ENCODE measurements around the gene ZNF205. TPM values are rescaled to one million over a fixed set of nuclear protein-coding genes. Genes with fewer than 3 reads are reported as not detected.

The ZNF205 gene
- total RNA-seq, 4 donors from 2014 or later, result 9.7 to 13.9 (median 11.9) TPM

DNA sequence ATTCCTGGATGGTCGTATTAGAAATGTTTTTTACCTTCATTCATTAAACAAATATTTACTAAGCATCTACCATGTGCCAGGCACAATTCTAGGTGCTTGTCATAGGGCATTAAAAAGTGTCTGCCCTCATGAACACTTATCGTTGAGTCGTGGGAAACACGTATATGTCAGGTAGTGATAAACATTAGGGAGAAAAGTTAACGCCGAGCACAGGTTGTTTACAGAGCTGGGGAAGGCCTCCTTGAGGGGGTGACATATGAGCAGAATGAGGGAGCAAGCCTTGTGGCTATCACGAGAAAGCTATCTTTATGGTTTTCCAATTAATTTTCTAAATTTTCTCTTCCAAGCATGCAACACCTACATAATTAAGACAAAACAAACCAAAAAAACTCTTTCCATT lies 21.5 kb downstream of the ZNF205 start:
- Histone ChIP-seq H3K4me3 (peak overlapping the region; percentile 80 to 97 (median 87)), H3K4me1 (peaks cover 18 to 50% (median 25%) of the 10 kb centered on the region in 3 donors), H3K27me3 (no peaks in the 10 kb centered on the region), H3K36me3 (peaks cover 0 to 35% (median 6%) of the 10 kb centered on the region in 3 donors), H3K27ac (peak overlapping the region; percentile 93 to 98 (median 94)), H3K9me3 (no peaks in the 10 kb centered on the region)
- DNase-seq, result no peak
- intact Hi-C loops (cut with DNase I), result no loop called here
- TF ChIP-seq CTCF (IDR thresholded peaks at IDR 0.05), result no peak
- no peak for TF ChIP-seq POLR2A (IDR thresholded peaks at IDR 0.05)
- 6 to 7% methylated on average over 7 of the region's 7 CpGs for WGBS, 2 donors

GRCh38 chr16:3134338-3135125 lies 22.1 kb downstream of the ZNF205 start, which contains the start of gene ZNF213:
TSS of gene ZNF213 (plus strand) at chr16:3135029. CDS start at chr16:3137281, 2,252 bp downstream.
- Histone ChIP-seq H3K9me3 (no peaks in the 10 kb centered on the region), H3K27me3 (no peaks in the 10 kb centered on the region), H3K36me3 (peaks cover 0 to 42% (median 6%) of the 10 kb centered on the region in 3 donors), H3K27ac (peak within 1 kb of the TSS; percentile 93 to 98 (median 94)), H3K4me1 (peaks cover 11 to 44% (median 20%) of the 10 kb centered on the region in 3 donors), H3K4me3 (peak within 1 kb of the TSS; percentile 80 to 97 (median 87))
- intact Hi-C loops (cut with DNase I), result no loop called here
- peak; percentile 86 for DNase-seq
- TF ChIP-seq CTCF (IDR thresholded peaks at IDR 0.05), result peak in 1 of 6 experiments; percentile 31
- peak in 3 of 4 donors; percentile 58 to 92 (median 79) for TF ChIP-seq POLR2A (IDR thresholded peaks at IDR 0.05)
- 0% methylated on average over 14 to 18 of the region's 63 CpGs for WGBS, 2 donors

- Histone ChIP-seq H3K4me1 (peaks cover 8 to 38% (median 17%) of the 10 kb centered on the region in 3 donors), H3K36me3 (peaks cover 0 to 49% (median 6%) of the 10 kb centered on the region in 3 donors), H3K9me3 (no peaks in the 10 kb centered on the region), H3K27me3 (no peaks in the 10 kb centered on the region), H3K27ac (peak overlapping the region; percentile 93 to 98 (median 94)), H3K4me3 (peak overlapping the region; percentile 80 to 97 (median 87))
- 1% methylated on average over 7 to 9 of the region's 43 CpGs for WGBS, 2 donors
- no peak for DNase-seq
- intact Hi-C loops (cut with DNase I), result no loop called here
- TF ChIP-seq CTCF (IDR thresholded peaks at IDR 0.05), result no peak
- TF ChIP-seq POLR2A (IDR thresholded peaks at IDR 0.05), result no peak
These were observed 22.8 kb downstream of the ZNF205 start for GRCh38 chr16:3135126-3135715.

DNA sequence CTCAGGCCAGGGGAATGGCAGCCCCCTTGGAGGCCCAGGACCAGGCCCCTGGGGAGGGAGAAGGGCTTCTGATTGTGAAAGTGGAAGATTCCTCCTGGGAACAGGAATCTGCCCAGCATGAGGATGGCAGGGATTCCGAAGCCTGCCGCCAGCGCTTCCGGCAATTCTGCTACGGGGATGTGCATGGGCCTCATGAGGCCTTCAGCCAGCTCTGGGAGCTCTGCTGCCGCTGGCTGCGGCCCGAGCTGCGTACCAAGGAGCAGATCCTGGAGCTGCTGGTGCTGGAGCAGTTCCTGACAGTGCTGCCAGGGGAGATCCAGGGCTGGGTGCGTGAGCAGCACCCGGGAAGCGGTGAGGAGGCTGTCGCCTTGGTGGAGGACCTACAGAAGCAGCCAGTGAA lies 24.9 kb downstream of the ZNF205 start:
- H3K27ac ChIP-seq, result no peak overlapping the region
- no peak for DNase-seq
- no peaks in the 10 kb centered on the region for H3K9me3 ChIP-seq
- no peaks in the 10 kb centered on the region for H3K27me3 ChIP-seq
- H3K4me3 ChIP-seq, result no peak overlapping the region
- H3K4me1 ChIP-seq, result peaks cover 8 to 34% (median 17%) of the 10 kb centered on the region in 3 donors
- intact Hi-C loops (cut with DNase I), result no loop called here
- TF ChIP-seq CTCF (IDR thresholded peaks at IDR 0.05) (no peak), POLR2A (IDR thresholded peaks at IDR 0.05) (no peak)
- WGBS, 2 donors, result 100% methylated on average over 1 of the region's 13 CpGs; no CpG with 5 or more reads in 1 of the 2 donors
- H3K36me3 ChIP-seq, result peaks cover 13 to 53% (median 19%) of the 10 kb centered on the region in 3 donors

- H3K4me1 ChIP-seq, result peaks cover 1 to 26% (median 11%) of the 10 kb centered on the region in 3 donors
- no peak overlapping the region for H3K27ac ChIP-seq
- DNase-seq, result no peak
- no peak overlapping the region for H3K4me3 ChIP-seq
- H3K36me3 ChIP-seq, result peaks cover 13 to 62% (median 19%) of the 10 kb centered on the region in 3 donors
- no peaks in the 10 kb centered on the region for H3K27me3 ChIP-seq
- intact Hi-C loops (cut with DNase I), result no loop called here
- TF ChIP-seq POLR2A (IDR thresholded peaks at IDR 0.05) (no peak), CTCF (IDR thresholded peaks at IDR 0.05) (no peak)
- WGBS, 2 donors, result 83 to 93% methylated on average over 3 to 5 of the region's 21 CpGs
- no peaks in the 10 kb centered on the region for H3K9me3 ChIP-seq
These were observed 26.0 kb downstream of the ZNF205 start for GRCh38 chr16:3138342-3138741.
